HG02852 (cell line): ENCODE data around the gene CPEB4.

ENCODE experiments used
- ATAC-seq: cut with Tn5 transposase; IDR thresholded peaks from one replicate; pipeline ENCODE4 v1.9.1; 2021; ENCODE audit warnings: mild to moderate bottlenecking, moderate library complexity; ENCODE audit not compliant: unreplicated experiment

CPEB4 gene

GRCh38 chr5:173940269-173940668, 52.1 kb downstream of the CPEB4 start:
- ATAC-seq: no peak

DNA sequence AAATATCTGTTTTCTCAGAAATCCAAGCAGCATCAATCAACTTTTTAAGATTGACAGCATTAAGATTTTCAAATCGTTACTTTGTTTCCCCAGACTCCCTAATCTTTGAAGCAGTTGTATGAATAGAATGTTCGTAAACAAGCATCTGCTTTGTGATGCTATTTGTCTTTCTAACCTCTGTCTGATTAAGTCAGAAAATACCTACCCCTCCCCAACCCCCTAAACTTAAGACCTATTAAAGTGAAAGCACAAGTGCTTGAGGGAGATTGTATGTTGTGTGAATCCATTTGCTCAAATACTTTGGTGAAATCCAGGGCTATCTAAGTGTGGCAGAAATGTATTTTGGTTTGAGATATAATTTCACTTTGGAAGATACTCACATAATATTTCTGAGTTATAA, 53.0 kb downstream of the CPEB4 start:
- no peak for ATAC-seq

DNA sequence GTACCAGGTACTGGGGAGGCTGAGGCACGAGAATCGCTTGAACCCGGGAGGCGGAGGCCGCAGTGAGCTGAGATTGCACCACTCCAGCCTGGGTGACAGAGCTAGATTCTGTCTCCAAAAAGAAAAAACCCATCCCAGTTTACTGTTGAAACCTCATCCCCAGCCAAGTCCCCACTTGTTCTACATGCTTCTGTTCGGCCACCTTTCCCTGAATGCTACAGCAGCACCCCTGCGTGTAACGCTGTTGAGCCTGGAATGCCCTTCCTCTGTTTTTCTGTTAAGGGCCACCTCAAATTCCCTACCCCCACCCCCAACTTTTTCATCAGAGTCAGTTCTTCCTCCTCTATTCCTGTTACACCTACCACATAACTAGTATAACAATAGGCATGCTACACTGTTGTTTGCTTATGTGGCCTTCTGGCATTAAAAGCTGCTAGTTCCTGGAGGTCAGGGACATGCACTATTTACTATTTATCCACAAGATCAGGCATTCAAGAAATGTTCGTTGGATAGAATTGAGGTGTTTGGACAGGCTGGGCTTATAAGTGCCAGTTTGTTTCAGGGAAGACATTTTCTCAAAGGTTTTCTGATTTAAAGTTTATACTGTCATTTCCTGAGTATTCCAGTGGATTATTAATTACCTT, 53.7 kb downstream of the CPEB4 start:
- ATAC-seq: no peak

DNA sequence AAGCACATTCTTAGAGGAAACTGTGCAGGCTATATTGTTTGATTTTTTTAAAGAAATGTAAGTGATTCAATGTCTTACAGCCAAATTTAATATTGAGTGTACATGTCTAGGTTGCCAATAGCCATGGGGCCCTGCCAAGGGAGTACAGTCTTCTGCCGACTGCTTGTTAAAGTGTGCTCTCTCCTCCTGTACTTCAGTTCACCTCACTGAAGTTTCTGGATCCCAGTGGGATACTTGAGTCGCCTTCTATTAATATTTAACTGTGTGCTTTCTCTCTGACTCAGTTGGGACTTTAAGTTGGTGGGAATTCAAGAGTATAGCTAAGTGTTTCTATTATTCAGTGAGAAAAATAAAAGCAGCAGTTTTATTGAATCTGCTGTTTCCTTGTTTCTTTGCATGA, 56.4 kb downstream of the CPEB4 start:
- ATAC-seq: no peak

- ATAC-seq: no peak
Observed at GRCh38 chr5:173945160-173945559, 57.0 kb downstream of the CPEB4 start.

- no peak for ATAC-seq
Observed at GRCh38 chr5:173946323-173946722, 58.2 kb downstream of the CPEB4 start.

- no peak for ATAC-seq
Observed at GRCh38 chr5:173950829-173951228, 62.7 kb downstream of the CPEB4 start.

DNA sequence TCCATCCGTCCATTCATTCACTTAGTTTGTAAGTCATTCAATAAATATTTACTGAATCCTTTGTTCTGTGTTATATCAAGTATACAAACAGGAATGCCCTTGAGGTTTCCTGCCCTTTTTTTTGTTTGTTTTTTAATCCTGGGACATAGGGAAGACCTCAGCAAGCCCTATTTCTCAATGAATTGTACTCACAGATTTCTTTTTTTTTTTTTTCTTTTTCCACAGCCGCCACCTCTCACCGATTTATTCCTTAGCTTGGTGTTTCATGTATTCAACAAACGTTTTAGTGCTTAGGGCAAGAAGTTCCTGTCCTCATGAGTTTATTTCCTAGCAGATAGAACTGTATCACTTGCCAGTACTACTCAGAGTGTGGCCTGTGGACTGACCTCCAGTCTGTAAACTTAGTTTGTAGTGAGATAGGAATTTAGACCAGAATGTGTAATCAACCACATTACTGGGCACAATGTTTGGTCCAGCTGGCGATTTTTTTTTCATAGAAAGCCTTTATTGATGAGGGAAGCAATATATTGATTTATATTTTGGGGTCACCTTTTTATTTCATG, 65.5 kb downstream of the CPEB4 start:
- ATAC-seq: no peak

DNA sequence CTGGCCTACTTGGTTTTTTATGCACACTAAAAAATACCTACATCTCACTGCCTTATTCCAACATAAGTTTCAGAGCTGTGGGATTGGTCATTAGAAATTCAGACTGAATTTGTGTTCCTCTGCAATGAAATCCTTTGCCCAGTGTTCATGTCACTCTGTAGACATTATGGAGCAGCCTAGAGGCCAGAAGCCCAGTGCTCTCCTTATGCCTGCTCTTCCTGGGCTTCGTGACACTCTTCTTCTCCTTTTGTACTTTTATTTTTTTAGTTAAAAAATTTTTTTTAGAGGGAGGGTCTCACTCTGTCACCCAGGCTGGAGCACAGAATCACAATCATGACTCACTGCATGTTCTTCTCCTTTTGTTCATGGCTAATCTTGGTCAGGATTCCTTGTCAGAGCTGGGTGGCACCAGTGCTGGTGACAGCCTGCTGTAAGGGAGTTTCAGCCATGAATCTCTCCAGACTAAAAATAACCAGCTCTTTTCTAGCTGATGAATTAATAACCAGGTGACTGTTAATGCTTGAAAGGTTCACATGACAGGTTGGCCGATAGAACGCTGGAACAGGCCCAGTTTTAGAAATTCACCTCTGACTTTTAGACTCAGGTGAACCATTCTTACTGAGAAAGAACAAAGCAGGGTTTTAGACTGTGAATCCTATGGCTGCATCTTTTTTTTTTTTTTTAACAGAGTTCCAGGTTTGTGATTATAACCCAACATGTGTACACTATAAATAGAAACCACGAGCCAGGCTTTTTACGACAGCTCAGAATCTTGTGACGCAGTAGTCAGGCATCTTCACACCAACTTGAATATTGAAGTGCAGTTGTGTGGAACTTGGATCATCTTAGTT, 66.7 kb downstream of the CPEB4 start:
- no peak for ATAC-seq

GRCh38 chr5:173960986-173961385, 72.8 kb downstream of the CPEB4 start:
- no peak for ATAC-seq

DNA sequence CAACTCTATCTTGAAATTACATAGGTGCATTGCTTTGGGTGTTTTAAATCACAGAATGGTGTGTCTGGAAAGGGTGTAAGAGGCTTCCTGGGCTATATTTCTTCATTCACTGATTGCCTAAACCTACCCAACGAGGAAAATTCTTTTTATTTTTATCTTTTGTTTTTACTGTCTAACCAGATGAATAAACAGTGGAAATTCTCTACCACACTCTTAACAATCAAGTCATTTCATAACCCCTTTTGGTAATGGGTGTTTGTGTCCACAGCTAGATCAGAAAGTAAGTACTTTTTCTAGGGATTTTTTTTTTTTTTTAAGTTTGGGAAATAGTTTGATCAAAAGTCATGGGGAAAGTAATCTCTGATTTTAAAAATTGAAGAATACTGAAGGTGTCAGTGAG, 73.3 kb downstream of the CPEB4 start:
- no peak for ATAC-seq

DNA sequence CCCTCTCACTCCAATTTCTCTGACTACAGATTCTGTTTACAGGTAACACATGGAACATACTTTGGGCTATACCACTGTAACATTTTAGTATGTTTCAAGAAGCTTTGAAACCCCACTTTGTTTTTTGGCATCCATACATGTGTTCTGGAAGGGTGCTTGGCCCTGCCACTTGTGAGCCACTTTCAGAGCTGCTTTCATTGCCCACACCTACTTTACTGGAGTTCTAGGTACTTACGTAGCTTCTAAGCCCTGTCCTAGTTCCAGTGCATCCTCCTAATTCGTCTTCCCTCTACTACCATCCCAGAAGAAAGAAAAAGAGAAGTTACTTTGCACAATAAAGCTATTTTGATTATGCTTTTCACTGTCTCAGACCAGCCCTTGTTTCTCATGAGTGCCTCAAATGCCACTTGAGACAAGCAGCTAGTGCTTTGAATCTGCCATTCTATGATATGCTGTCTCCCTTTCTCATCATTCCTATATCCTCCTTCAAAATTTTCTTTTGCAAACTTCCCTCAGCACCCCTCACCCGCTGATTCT, 74.4 kb downstream of the CPEB4 start:
- ATAC-seq: no peak

- ATAC-seq: no peak
Observed at GRCh38 chr5:173963182-173963838, 75.2 kb downstream of the CPEB4 start.

DNA sequence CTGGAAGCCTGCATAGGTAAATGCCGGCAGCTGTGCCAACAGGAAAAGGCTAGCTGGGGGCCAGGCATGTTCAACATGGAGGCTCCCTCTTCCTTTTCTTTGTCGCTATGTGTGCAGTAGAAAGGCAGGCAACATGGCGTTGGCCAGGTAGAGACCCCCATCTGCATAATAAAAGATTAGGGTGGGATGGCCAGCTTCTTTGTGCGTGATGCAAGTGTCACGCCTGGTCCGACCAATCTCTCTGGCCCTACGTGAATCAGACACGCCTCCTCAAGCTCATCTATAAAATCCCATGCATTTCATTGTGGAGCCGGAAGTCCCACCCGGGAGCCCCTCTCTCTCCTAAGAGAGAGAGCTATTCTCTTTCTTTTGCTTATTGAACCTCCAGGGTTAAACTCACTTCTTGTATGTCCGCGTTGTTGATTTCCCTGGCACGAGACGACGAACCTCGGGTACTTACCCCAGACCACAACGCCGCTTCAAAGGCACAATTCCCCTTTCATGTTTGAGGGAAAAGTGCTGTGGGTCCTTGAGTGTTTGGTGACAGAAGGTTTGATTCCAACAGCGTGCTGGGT, 75.8 kb downstream of the CPEB4 start:
- ATAC-seq: no peak

GRCh38 chr5:173964506-173964905, 76.4 kb downstream of the CPEB4 start:
- ATAC-seq: no peak

DNA sequence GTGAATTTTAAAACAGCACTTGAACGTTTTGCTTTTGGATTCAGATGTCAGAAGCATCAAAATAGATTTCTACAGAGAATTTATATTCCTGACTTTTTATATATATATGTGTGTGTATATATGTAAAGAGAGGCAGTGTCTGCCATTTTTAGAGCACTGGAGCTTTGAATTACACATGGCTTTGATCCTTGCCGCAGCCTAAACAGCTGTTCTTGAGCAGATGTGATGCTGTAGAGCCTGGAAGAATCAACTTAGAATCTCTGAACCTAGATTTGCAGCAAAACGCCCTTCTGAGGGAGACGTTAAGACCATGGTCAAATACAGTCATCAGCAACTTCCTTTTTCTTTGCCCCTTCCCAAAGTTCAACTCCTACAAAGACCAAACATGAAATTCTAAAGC, 79.1 kb downstream of the CPEB4 start:
- ATAC-seq: no peak

DNA sequence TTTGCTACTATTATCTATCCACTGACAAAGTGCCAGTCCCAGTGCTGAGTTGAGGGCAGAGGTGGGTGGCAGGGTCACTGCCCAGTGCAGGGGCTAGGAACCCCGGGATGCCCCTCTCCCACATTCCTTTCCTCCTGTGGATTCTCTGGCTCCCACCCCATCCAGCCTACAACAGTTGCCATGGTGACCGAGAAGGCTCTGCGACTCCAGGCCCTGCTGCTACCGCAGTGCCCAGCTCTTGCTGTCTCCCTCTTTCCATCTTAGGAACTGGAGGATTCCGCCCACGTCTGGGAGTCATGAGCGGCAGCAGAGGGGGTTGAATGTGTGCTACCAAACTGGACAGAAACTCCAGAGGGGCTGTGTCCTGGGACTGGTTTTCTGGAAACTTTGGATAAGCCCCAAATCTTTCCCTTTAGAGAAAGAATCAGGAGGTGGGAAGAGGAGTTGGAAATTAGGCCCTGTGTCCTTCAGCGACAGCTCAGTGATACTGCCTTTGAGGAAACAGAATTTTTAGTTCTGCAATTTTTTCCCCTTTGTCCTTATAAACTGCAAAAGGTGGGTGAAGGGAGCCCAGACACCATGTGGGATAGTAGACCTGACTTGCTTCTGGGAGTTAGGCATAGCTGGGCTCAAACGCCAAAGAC, 80.1 kb downstream of the CPEB4 start:
- ATAC-seq: no peak

DNA sequence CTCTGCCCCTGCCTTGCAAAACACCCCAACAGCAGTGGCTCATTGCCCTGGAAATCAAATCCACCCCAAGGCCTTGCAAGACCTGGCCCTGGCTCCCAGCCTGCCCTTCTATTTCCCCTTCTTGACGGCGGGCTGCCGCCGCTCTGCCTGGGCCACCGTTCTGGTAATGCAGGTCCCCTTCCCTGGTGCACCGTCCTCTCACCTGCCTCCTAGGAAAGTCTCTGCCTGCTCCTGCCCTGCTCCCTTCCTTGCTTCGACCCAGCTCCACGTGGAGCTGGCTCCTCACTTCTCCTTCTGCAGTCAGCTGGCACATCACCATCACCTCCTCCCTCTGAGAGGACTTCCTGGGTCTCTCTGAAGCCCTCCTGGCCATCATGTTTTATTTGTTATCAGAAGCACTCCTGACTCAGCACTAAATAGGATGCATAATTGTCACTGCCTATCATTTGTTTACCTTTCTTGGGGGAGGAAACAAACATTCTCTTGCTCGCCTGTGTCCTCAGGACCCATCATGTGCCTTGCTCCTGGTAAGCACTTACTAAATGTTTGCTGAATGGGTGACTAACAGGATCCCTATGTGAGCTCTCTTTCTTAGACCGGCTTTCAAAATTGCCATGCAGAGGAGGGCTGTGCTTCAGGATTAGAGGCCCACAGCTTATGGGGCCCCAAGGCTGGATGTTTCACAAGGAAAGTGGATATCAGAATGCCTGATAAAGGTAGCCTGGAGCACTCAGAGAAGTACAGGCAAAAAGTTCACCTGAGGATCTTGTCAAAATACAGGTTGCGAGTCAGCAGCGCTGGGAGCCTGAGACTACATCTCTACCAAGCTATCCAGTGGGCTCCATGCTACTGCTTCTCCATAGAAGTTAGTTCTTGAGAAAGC, 81.3 kb downstream of the CPEB4 start:
- no peak for ATAC-seq

DNA sequence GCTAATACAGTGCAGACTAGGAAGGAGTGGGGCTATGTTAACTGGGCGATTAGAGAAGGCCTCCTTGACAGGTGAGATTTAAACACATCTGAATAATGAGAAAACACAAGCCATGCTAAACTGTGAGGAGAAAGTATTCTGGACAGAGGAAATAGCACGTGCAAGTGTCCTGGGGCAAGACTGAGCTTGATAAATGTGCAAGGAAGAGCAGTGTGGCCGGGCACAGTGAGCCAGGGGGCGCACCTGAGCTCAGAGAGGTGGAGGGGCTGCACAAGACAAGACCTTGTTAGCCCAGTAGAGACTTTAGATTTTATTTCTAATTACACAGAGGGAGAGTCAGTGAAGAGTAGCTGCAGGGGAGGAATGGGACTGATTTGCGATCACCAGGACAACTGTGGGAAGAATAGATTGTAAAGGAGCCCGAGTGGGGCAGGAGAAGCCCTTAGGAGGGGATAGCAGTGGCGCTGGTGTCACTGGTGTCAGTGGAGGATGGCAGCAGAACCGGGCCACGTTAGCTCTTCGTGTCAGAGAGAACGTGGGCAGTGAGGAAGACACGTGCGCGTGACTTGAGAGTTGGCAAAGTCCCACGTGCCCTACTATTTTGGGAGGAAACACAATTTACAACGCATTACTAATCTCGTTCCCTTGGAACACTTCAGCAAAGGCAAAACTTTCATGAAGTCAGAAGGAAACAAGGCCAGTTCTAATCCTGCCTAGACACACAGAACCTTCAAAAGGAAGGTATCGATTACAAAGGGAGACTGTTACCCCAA, 82.9 kb downstream of the CPEB4 start:
- no peak for ATAC-seq
